GF-D8 (cell line): Measurements from ENCODE around the gene KRT35.

Source experiments
- DNase-seq: peaks from one replicate; lab custom pipeline; 2025; lab: John Stamatoyannopoulos, UW

Gene KRT35

DNA sequence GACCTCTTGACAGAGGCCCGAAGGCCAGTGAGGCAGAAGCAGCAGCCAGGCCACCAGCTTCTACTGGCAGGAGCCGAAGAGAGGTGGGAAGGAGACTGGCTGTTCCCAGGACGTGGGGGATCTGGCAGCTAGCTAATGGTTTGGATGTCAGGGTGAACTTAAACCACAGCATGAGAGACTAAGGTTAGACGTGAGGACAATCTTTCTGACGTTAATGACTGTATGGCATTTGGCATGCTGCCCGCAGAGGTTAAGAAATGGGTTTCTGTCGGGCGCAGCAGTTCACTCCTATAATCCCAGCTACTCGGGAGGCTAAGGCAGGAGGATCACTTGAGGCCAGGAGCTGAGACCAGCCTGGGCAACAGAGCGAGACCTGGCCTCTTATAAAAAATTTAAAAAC is 30.8 kb upstream of the KRT35 start:
- no peak for DNase-seq

DNA sequence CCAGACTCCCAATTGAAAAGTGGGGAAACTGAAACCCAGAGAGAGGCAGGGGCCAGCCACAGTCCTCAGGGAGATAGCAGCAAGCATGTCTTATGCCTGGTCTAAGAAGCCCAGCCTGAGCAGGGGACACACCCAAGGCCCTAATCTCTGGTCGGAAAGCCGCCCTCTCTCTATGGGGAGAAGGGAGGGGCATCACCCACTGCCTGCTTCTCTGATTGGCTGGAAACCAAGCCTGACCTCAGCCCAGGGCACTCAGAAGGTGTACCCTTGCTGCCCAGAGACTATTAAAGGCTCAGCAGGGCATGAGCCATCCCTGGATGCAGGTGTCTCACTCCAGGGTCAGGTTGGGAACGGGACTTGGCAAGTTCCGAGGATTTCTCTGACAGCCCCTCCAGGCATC is 30.2 kb upstream of the KRT35 start:
- no peak for DNase-seq

DNA sequence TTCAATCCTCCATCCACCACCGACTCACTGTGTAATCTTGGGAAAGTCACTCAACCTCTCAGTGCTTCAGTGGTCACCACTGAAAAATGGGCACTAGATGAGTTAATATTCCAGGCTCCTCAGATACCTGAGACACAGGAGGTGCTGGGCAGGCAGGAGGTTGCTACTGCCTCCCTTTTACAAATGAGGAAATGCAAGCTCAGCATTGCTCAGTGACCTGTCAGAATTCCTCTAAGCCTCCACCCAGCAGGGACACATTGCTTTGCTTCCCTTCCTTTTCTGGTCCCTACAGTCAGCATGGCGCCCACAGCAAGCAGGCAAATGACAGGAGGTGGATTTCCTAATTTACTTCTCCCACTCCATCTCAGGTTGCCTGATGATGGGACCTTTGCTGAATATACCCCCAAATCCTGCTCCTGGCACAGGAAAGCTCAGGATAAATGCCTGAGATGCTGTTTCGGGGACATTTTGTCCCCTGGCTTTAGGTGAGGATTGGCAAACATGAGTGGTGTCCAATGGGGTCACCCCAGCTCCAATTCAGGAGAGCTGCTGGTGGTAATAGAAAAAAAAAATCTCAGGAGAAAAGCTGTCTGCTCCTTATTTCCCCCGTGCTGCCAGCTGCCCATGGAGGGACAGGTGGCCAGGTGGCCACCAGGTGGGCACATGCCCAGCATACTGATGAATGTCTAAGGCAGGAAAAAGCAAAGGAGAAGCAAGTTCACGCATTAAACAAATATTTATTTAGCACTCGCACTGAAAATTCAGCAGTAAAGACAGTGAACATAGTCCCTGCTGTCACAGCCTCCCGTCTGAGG is 29.5 kb upstream of the KRT35 start:
- DNase-seq, result no peak

DNA sequence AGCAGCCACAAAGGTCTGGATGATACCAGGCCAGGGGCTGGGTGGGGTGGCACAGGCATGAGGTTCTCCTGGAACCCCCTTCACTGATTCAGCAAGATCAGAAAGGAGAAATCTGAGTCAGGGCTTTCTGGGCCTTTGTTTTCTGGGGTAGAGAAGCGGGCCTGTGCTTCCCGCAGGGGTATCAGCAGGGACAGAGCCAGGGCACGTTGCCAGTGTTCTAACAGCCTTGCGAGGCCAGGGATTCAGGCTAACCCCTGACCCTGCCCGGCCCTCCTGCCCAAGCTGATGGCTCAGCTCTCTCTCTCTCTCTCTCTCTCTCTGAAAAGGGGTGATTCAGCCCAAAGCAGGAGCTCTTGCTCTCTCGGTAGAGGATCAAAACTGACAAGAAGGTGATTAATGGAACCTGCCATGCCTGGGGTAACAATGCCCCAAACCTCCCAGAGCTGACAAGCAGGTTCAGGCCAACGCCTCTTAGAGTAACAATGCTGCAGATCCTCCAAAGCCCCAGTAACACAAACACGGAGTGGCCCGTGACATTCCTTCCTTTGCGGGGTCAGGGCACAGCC is 26.4 kb upstream of the KRT35 start:
- no peak for DNase-seq

DNA sequence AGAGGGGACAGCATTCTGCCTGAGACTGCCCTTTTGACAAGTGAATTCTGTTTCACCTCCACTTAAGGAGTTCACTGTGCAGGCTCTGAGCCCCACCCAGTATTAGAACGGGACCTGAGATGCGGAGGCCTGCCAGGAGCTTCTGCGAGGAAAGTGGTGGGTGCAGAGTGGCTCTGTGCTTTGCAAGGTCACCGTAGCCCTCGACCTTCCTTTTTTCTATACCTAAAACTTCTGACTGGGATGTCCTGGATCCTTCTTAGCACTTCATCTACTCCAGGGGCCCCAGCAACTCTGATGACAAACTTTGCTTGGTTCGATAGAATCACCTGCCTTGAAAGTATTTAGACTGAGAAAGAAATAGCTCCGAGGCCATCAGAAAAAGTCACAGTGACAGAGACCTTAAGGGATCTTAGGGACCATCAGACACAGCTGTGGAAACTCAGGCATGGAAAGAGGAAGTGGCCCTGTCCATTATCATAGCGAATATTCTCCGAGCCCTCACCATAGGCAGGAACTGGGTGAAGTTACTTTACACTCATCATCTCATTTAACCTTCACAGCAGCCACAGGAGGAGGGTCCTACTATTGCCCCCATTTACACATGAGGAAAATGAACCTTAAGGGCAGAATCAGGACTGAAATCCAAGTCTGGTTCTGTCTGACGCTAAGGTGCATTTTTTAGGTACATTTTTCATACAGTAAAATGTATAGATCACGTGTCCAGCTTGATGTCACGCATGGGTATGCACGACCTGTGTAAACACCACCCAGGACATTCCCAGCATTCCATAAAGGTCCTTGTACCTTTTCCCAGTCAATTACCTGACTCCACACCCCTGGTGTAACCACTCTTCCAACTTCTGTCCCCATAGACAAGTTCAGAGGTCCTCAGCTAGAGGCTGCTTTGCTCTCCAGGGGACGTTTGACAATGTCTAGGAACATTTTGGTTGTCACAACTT is 25.1 kb upstream of the KRT35 start:
- no peak for DNase-seq

DNA sequence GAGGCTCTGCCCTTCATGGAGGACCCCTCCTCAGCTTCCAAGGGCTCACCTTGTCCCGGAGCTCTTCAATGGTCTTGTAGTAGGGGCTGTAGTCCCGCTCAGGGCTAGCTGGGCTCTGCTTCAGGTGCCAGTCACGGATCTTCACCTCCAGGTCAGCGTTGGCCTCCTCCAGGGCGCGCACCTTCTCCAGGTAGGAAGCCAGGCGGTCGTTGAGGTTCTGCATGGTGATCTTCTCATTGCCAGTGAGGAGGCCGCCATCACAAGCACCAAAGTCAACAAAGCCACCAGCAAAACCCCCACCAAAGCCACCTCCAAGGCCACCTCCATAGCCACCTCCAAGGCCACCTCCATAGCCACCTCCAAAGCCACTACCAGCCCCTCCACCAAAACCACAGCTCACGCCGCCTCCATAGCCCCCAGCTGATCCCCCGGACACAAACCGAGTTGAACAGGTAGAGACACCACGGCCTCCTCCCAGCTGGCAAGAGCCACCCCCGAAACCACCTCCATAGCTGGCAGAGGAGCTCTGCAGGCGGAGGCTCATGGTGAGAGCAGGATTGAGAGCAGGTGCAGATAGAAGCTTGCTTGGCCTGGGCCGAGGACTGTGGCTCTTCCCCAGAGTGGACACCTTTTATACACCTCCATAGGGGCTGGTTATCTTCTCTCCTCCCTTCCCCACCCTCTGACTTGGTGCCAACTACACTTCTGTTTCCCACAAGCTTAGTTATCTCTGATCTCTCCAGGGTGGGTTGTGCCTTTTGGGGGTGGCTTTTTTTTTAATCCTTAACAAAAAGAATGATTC is 24.3 kb upstream of the KRT35 start, which contains the start of gene KRT13:
KRT13 (minus strand) TSS at position 606 of the 802 bp plus-strand sequence; CDS start at position 544, 62 bp downstream.
- DNase-seq, result no peak

GRCh38 chr17:41504246-41504977 is 23.5 kb upstream of the KRT35 start:
- no peak for DNase-seq

DNA sequence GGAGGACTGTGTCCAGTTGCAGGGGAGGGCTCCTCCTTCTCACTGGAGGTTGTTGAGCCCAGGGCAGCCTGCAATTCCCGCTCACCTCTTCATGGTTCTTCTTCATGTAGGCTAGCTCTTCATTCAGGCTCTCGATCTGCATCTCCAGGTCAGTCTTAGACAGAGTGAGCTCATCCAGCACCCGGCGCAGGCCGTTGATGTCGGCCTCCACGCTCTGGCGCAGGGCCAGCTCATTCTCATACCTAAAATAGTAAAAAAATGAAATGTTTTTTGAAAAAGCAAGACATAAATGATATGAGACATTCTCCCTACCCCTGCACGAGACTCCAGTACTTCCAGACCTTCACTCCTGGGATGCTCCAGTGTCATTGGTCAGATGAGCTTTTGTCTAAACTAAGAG is 22.3 kb upstream of the KRT35 start:
- DNase-seq, result no peak

- DNase-seq, result no peak
Measured at GRCh38 chr17:41500131-41500911, 19.4 kb upstream of the KRT35 start.

GRCh38 chr17:41499714-41500113 is 18.8 kb upstream of the KRT35 start:
- no peak for DNase-seq

GRCh38 chr17:41498276-41498675 is 17.3 kb upstream of the KRT35 start:
- DNase-seq, result peak; percentile 21

- peak; percentile 7 for DNase-seq
Measured at GRCh38 chr17:41496803-41497484, 16.0 kb upstream of the KRT35 start.

DNA sequence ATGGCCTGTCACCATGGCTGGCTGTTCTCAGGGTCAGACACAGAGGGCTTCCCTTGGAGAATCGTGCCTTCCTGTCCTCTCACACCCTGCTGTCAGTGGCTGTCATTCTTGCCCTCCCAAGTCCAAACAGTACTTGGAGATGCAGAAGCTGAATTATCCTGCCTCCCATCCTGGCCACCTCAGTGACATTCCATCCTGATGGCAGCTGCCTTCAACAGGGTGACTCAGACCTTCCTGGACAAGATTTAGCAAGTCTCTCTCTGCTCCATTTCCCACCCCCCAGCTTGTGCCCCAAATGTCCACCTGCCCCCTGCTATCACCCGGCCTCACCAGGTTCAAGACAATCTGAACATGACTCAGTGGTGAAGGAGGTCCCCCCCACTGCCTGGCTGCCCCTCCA is 13.6 kb upstream of the KRT35 start:
- no peak for DNase-seq

DNA sequence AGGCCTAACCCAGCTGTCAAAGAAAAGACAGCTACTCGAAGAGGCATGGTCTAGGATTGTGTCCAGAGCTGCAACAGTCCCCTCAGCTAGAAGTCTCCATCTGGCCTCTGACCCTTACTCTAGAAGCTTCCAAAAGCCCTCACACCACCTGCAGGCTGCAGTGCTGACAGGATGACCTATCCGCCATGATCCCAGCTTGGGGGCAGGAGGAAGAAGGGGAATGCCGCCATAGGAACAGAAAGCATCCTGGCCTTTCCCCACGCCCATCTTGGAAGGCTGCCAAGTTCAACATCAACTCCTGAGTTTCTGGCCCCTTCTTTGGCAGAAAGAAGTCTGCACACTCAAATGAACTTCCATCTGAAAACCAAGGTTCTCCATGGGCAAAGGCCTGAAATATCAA is 11.8 kb upstream of the KRT35 start:
- no peak for DNase-seq

GRCh38 chr17:41492351-41492750 is 11.4 kb upstream of the KRT35 start:
- no peak for DNase-seq

GRCh38 chr17:41491476-41491875 is 10.5 kb upstream of the KRT35 start:
- no peak for DNase-seq

GRCh38 chr17:41490000-41490990 is 9.3 kb upstream of the KRT35 start:
- DNase-seq, result no peak

GRCh38 chr17:41489531-41489930 is 8.6 kb upstream of the KRT35 start, which contains the start of gene KRT36:
KRT36 (minus strand) TSS chr17:41489910; CDS start chr17:41489864, 46 bp downstream.
- no peak for DNase-seq
